ENCODE measurements around the gene PRR12.
A peak's percentile ranks its signal among the peaks of the same experiment; 100 is the strongest.

PRR12 gene

GRCh38 chr19:49590071-49590970 lies 661 bp upstream of the PRR12 start (continued):
- TF ChIP-seq KLF17 (tag by site-specific recombination; IDR thresholded peaks at IDR 0.05) = 0 out of 2 replicates have a peak, but pooled peaks have one; percentile 31
- TF ChIP-seq REPIN1 (tag by site-specific recombination; IDR thresholded peaks at IDR 0.05; ENCODE audit: low read depth) = no peak; the same call in 1 of the 2 replicates
- TF ChIP-seq ZFHX2 (tag by site-specific recombination; conservative IDR thresholded peaks at IDR 0.05) = peak; percentile 20; the same call in 1 of the 2 replicates
- TF ChIP-seq ZBTB48 (tag by site-specific recombination; IDR thresholded peaks at IDR 0.05) = 0 out of 2 replicates have a peak, but pooled peaks have one; percentile 60
- TF ChIP-seq PRDM1 (tag by site-specific recombination; IDR thresholded peaks at IDR 0.05) = no peak
- TF ChIP-seq BCL11A (tag by site-specific recombination; IDR thresholded peaks at IDR 0.05; ENCODE audit: low read depth) = peak; percentile 58; the same call in 1 of the 2 replicates
- no peak for TF ChIP-seq GFI1B (tag by site-specific recombination; IDR thresholded peaks at IDR 0.05)
- TF ChIP-seq ZBTB6 (tag by site-specific recombination; IDR thresholded peaks at IDR 0.05) = no peak
- TF ChIP-seq ZNF169 (tag by site-specific recombination; IDR thresholded peaks at IDR 0.05) = no peak
- TF ChIP-seq INSM2 (tag by site-specific recombination; IDR thresholded peaks at IDR 0.05) = no peak
- TF ChIP-seq ZNF549 (tag by site-specific recombination; IDR thresholded peaks at IDR 0.05) = no peak
- TF ChIP-seq MEIS1 (CRISPR knock-in tag; IDR thresholded peaks at IDR 0.05; ENCODE audit: borderline replicate concordance) = no peak
- TF ChIP-seq ZBTB44 (tag by site-specific recombination; IDR thresholded peaks at IDR 0.05) = no peak
- TF ChIP-seq ZNF2 (tag by site-specific recombination; IDR thresholded peaks at IDR 0.05) = peak; percentile 60
- no peak for TF ChIP-seq ZFP41 (tag by site-specific recombination; IDR thresholded peaks at IDR 0.05; ENCODE audit: borderline replicate concordance)
- peak; percentile 59; the same call in 1 of the 2 replicates for TF ChIP-seq MZF1 (tag by site-specific recombination; IDR thresholded peaks at IDR 0.05; ENCODE audit: borderline replicate concordance)
- no peak for TF ChIP-seq ZNF449 (tag by site-specific recombination; IDR thresholded peaks at IDR 0.05)
- TF ChIP-seq ZNF114 (tag by site-specific recombination; IDR thresholded peaks at IDR 0.05) = no peak
- TF ChIP-seq ZFP37 (tag by site-specific recombination; IDR thresholded peaks at IDR 0.05) = peak; percentile 73; the same call in 1 of the 2 replicates
- TF ChIP-seq ZNF239 (tag by site-specific recombination; IDR thresholded peaks at IDR 0.05) = no peak
- TF ChIP-seq ZBTB11 (tag by site-specific recombination; conservative IDR thresholded peaks at IDR 0.05; ENCODE audit: low read depth) = peak; percentile 75
- TF ChIP-seq ZNF76 (tag by site-specific recombination; IDR thresholded peaks at IDR 0.05; ENCODE audit: borderline replicate concordance, low read depth) = peak; percentile 80
- TF ChIP-seq ZBTB20 (tag by site-specific recombination; IDR thresholded peaks at IDR 0.05) = peak; percentile 77
- peak; percentile 84 for TF ChIP-seq ZNF335 (tag by site-specific recombination; conservative IDR thresholded peaks at IDR 0.05)
- TF ChIP-seq BCL11B (tag by site-specific recombination; IDR thresholded peaks at IDR 0.05; ENCODE audit: low read depth) = peak; percentile 91
- peak; percentile 75; the same call in 1 of the 2 replicates for TF ChIP-seq ZSCAN30 (tag by site-specific recombination; IDR thresholded peaks at IDR 0.05)
- TF ChIP-seq ZNF514 (tag by site-specific recombination; IDR thresholded peaks at IDR 0.05) = no peak
- TF ChIP-seq ZNF830 (tag by site-specific recombination; IDR thresholded peaks at IDR 0.05; ENCODE audit: low read depth) = no peak

Measured in HEK293 (cell line).